Motor neuron (in vitro differentiated cells): Measurements from ENCODE around the gene TMX2. TPM values are rescaled to one million over a fixed set of nuclear protein-coding genes. Genes with fewer than 3 reads are reported as not detected.
"Not testable (repeated sequence)": the region's sequence is repeated elsewhere in the genome, so short reads cannot be mapped to it uniquely, and the experiment has no call there.

Experiments
- ATAC-seq, 8 experiments: fragments of 200-7000 bp; cut with Tn5 transposase; replicated peaks in 6 of 8; 2 replicates each; pipeline ENCODE4 v1.8.0; 2021; ENCODE audit warnings: mild to moderate bottlenecking in 8 of 8, moderate library complexity in 8 of 8
- H3K27ac ChIP-seq, 2 donors: fragments of 250-450 bp; sonication (Bioruptor Pico); 2 replicates each; pipeline ENCODE4 v1.9.0; 2021; ENCODE audit warnings: antibody characterized with exemption in 2 of 2, mild to moderate bottlenecking in 2 of 2, moderate library complexity in 1 of 2
- H3K4me1 ChIP-seq, 2 donors: fragments of 250-450 bp; sonication (Bioruptor Pico); replicated peaks in 1 of 2; 2 replicates each; pipeline ENCODE4 v1.6.1; 2021; ENCODE audit warnings: antibody characterized with exemption in 2 of 2, mild to moderate bottlenecking in 2 of 2, moderate library complexity in 1 of 2
- H3K4me3 ChIP-seq, 5 donors: fragments of 250-450 bp; sonication (Bioruptor Pico); 2 replicates each; pipeline ENCODE4 v1.9.0; 2021; ENCODE audit warnings: antibody characterized with exemption in 5 of 5, mild to moderate bottlenecking in 5 of 5, moderate library complexity in 4 of 5
- WGBS, 10 experiments: fragments of 450-650 bp; shearing (Covaris generic); methylation state at CpG; one replicate each; pipeline ENCODE4 v1.0.0; 2022; 5-methylcytosine and 5-hydroxymethylcytosine counted together
- in situ Hi-C, 9 experiments: fragments of 400-800 bp; cut with MboI; loops; one replicate each; pipeline ENCODE4 v1.15.0; 2021; ENCODE audit warnings: low sequenced_read_pairs in 9 of 9, low pct_unique_long_range_greater_than_20kb in 2 of 9; ENCODE audit not compliant: unreplicated experiment in 9 of 9
- total RNA-seq, 8 experiments: library from RNA; unstranded; fragments of 300-600 nt; gene quantifications; 2 replicates each; pipeline versions ENCODE4 v1.2.3 to v1.2.4, GENCODE V29; 2022

The TMX2 gene
- total RNA-seq, 8 experiments from 2014 or later: 70.0 to 149 (median 105) TPM

GRCh38 chr11:57698843-57699365 lies 13.5 kb upstream of the TMX2 start:
- 90 to 100% (median 95%) methylated on average over 2 to 8 of the region's 18 CpGs; no CpG with 5 or more reads in 6 of the 10 experiments for WGBS, 10 experiments
- in situ Hi-C loops: no loop called here
- Histone ChIP-seq H3K4me3 (no peak overlapping the region), H3K27ac (no peak overlapping the region), H3K4me1 (no peaks in the 10 kb centered on the region)
- no peak for ATAC-seq

GRCh38 chr11:57699813-57700212 lies 12.6 kb upstream of the TMX2 start:
- no peak for ATAC-seq
- Histone ChIP-seq H3K4me1 (no peaks in the 10 kb centered on the region), H3K27ac (no peak overlapping the region), H3K4me3 (no peak overlapping the region)
- in situ Hi-C loops: no loop called here
- 76 to 100% (median 93%) methylated on average over 1 to 8 of the region's 10 CpGs; no CpG with 5 or more reads in 4 of the 10 experiments for WGBS, 10 experiments

GRCh38 chr11:57700425-57700824 lies 12.0 kb upstream of the TMX2 start:
- Histone ChIP-seq H3K4me3 (no peak overlapping the region), H3K27ac (no peak overlapping the region), H3K4me1 (no peaks in the 10 kb centered on the region)
- no peak for ATAC-seq
- WGBS, 10 experiments: 40 to 100% (median 92%) methylated on average over 1 to 3 of the region's 3 CpGs; no CpG with 5 or more reads in 1 of the 10 experiments
- in situ Hi-C loops: no loop called here

GRCh38 chr11:57703341-57703740 lies 9.1 kb upstream of the TMX2 start:
- Histone ChIP-seq H3K4me3 (no peak overlapping the region), H3K27ac (no peak overlapping the region), H3K4me1 (no peaks in the 10 kb centered on the region)
- in situ Hi-C loops: no loop called here
- ATAC-seq: no peak
- 89 to 100% (median 97%) methylated on average over 1 to 4 of the region's 4 CpGs; no CpG with 5 or more reads in 2 of the 10 experiments for WGBS, 10 experiments

- no peaks in the 10 kb centered on the region for H3K4me1 ChIP-seq
- no peak overlapping the region for H3K27ac ChIP-seq
- no peak for ATAC-seq
- in situ Hi-C loops: no loop called here
- 67 to 100% (median 82%) methylated on average over 1 to 6 of the region's 6 CpGs; no CpG with 5 or more reads in 1 of the 10 experiments for WGBS, 10 experiments
- no peak overlapping the region for H3K4me3 ChIP-seq
Measured at GRCh38 chr11:57704932-57705331, 7.5 kb upstream of the TMX2 start.

- H3K4me3 ChIP-seq, ATAC-seq, H3K27ac ChIP-seq, in situ Hi-C loops, H3K4me1 ChIP-seq: not testable (repeated sequence)
- WGBS, 10 experiments: 85 to 93% (median 90%) methylated on average over 3 to 8 of the region's 8 CpGs; no CpG with 5 or more reads in 3 of the 10 experiments
Measured at GRCh38 chr11:57705432-57705831, 7.0 kb upstream of the TMX2 start.

- in situ Hi-C loops: no loop called here
- Histone ChIP-seq H3K4me1 (peaks cover 13 to 20% of the 10 kb centered on the region in 2 donors), H3K4me3 (no peak overlapping the region), H3K27ac (no peak overlapping the region)
- 75 to 100% (median 97%) methylated on average over 2 to 5 of the region's 5 CpGs for WGBS, 10 experiments
- ATAC-seq: no peak
Measured at GRCh38 chr11:57709802-57710367, 2.5 kb upstream of the TMX2 start.

- in situ Hi-C loops: no loop called here
- Histone ChIP-seq H3K27ac (peak within 1 kb of the TSS; percentile 97 to 98), H3K4me3 (peak within 1 kb of the TSS; percentile 91 to 99 (median 96)), H3K4me1 (peaks cover 13 to 20% of the 10 kb centered on the region in 2 donors)
- ATAC-seq: peak; percentile 43 to 71 (median 57)
- 0 to 29% (median 5%) methylated on average over 1 to 16 of the region's 51 CpGs; no CpG with 5 or more reads in 2 of the 10 experiments for WGBS, 10 experiments
Measured at GRCh38 chr11:57711414-57712255, 758 bp upstream of the TMX2 start, which contains the start of gene MED19. TSS of gene MED19 (minus strand) at chr11:57712215. CDS start at chr11:57712179, 36 bp downstream.

GRCh38 chr11:57713835-57714234 lies 1.4 kb downstream of the TMX2 start:
- H3K4me3 ChIP-seq: peak overlapping the region; percentile 91 to 98 (median 95)

GRCh38 chr11:57716726-57717125 lies 4.3 kb downstream of the TMX2 start:
- H3K27ac ChIP-seq, ATAC-seq, H3K4me3 ChIP-seq, in situ Hi-C loops: not testable (repeated sequence)
- no CpG with 5 or more reads among the region's 34 CpGs for WGBS, 10 experiments
- peaks cover 7 to 13% of the 10 kb centered on the region in 2 donors for H3K4me1 ChIP-seq

More at GRCh38 chr11:57713835-57714234, 1.4 kb downstream of the TMX2 start:
- H3K4me1 ChIP-seq: peaks cover 13 to 20% of the 10 kb centered on the region in 2 donors
- in situ Hi-C loops: no loop called here
- 68 to 100% (median 95%) methylated on average over 1 to 2 of the region's 2 CpGs; no CpG with 5 or more reads in 4 of the 10 experiments for WGBS, 10 experiments
- no peak overlapping the region for H3K27ac ChIP-seq
- no peak for ATAC-seq

- 80 to 100% (median 87%) methylated on average over 1 to 2 of the region's 2 CpGs; no CpG with 5 or more reads in 1 of the 10 experiments for WGBS, 10 experiments
- in situ Hi-C loops: no loop called here
- ATAC-seq: no peak
- H3K27ac ChIP-seq: no peak overlapping the region
- no peak overlapping the region for H3K4me3 ChIP-seq
- no peaks in the 10 kb centered on the region for H3K4me1 ChIP-seq
Measured at GRCh38 chr11:57727185-57727584, 14.8 kb downstream of the TMX2 start.

- H3K27ac ChIP-seq: no peak overlapping the region
- H3K4me3 ChIP-seq: no peak overlapping the region
- 40 to 84% (median 67%) methylated on average over 1 to 7 of the region's 7 CpGs; no CpG with 5 or more reads in 2 of the 10 experiments for WGBS, 10 experiments
- in situ Hi-C loops: no loop called here
- no peaks in the 10 kb centered on the region for H3K4me1 ChIP-seq
- no peak for ATAC-seq
Measured at GRCh38 chr11:57728829-57729228, 16.4 kb downstream of the TMX2 start.

GRCh38 chr11:57729479-57729878 lies 17.1 kb downstream of the TMX2 start:
- Histone ChIP-seq H3K4me3 (no peak overlapping the region), H3K27ac (no peak overlapping the region), H3K4me1 (no peaks in the 10 kb centered on the region)
- ATAC-seq: no peak
- in situ Hi-C loops: no loop called here
- 57 to 100% (median 91%) methylated on average over 1 to 7 of the region's 7 CpGs for WGBS, 10 experiments
